HG02798 (cell line): ENCODE data around the gene EPHB6.

Experiments
- ATAC-seq: cut with Tn5 transposase; IDR thresholded peaks from one replicate; pipeline ENCODE4 v1.9.1; 2021; ENCODE audit warnings: mild to moderate bottlenecking; ENCODE audit not compliant: unreplicated experiment, poor library complexity

EPHB6 gene

DNA sequence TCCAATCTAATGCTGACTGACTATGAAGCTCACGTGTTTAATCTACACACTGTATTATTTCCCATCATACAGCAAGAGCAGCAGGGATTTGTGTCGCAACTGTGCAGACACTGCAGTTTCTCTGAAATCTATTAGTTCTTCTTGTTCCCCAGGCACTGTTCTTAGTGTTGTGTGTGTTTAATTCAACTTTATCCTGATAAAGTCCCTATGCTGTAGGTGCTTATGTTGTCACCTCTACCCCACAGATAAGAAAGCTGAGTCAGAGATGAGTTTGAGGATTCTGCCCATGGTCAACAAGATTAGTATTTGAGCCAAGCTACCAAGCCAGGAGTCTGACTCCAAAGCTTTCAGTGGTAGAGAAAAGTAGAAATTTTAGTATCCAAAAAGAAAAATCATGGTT is 22.5 kb upstream of the EPHB6 start:
- no peak for ATAC-seq

DNA sequence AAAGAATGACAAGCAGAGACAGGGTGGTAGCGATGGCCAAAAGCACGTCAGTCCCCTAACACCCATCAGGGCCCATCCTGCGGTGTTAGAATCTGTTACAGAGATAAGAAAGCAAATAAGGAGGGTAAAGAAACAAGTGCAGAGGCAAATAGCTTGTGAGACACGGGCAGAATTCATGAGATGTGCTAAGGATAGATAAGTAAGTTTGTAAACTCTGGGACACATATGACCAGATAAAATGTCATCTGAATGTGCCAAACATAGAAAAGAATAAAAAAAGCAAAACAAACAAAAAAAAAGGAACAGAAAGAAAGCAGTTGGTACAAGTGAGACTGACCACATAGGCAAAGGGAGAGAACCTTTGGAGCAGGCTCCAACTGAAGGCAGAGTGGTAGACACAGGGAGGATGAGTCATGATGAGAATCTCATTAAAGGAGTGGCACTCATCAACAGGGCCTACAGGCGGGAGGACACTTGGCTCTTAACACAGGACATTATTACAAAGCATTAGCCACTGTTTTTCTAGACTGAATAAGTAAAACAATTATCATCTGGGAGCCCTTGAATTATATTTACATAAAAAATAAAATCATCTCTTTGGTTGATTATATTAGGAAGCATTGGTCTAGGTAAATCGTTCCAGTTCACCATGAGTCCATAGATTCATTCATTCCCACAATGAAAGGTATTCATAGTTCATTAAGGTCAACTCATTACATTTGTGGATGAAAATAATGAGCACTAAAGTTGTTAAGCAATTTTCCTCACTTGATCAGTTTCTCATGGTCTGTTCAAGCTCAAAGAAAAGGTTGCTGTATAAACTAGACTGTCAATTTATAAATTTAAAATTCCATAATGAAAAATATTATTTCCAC is 21.5 kb upstream of the EPHB6 start:
- peak; percentile 69 for ATAC-seq

DNA sequence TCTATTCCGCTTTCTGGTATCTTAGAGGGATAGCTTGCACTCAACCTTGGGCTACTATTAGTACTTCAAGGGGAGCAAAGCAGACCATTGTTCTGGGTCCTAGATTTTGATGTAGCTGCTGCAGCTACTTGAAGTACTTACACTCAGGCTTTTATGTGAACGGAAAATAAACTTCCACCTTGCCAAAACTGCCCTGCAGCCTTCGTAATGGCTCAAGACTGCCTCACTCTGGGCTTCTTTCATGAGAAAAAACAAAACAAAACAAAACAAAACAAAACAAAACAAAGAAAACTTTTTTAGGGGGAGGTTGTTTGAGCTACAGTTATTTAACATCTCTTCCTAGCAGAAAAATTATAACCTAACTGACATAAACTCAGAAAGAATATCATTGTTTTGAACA is 19.4 kb upstream of the EPHB6 start:
- ATAC-seq: no peak

DNA sequence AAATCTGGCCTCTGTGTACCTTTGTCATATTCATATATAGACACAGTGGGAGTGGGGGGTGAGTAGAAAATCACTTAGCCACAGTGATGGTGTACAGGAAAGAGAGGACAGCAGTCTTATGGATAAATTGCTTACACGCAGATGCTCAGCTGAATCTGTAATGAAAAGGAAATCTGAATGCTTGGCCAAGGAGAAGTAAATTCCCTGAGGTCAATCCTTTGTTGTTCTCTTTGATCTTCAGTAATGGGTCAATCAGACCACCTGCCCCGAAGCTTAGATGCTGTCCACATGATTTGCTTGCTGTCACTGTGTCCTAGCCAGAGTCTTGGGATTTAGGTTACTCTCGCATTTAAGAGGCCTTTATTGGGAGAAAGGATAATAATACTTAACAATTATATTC is 18.4 kb upstream of the EPHB6 start:
- ATAC-seq: no peak

DNA sequence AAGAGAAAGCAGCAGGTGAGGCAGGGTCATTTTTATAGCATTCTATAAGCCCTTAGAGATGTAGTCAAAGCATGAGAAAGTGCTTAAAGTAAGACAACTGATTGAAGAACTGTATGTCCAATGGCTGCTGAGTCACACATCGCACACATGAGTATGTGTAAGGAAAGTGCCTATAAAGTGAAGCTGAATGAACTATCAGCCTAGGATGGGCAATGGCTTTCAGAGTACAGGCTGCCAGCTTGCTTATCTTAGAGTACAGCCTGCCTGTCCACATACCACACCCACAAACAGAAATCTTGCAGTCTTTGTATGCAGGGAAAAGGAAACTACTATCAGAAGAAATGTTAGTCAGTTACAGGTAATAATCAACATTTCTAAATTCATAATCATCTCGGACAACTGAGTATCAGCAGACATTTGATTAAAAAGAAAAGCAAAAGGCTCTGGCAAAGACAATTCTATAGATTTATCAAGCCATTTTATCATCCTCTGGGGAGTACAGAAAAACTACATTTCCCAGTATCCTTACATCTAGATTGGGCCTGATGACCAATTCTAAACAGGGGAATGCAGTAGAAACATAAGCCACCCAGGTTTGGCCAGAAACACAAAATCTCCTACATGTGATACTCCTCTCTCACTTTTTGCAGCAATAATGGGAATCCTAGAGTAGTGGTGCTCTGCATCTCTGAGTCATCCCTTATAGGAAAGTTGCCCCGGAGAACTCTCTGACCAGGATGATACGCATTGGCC is 16.2 kb upstream of the EPHB6 start:
- ATAC-seq: no peak

DNA sequence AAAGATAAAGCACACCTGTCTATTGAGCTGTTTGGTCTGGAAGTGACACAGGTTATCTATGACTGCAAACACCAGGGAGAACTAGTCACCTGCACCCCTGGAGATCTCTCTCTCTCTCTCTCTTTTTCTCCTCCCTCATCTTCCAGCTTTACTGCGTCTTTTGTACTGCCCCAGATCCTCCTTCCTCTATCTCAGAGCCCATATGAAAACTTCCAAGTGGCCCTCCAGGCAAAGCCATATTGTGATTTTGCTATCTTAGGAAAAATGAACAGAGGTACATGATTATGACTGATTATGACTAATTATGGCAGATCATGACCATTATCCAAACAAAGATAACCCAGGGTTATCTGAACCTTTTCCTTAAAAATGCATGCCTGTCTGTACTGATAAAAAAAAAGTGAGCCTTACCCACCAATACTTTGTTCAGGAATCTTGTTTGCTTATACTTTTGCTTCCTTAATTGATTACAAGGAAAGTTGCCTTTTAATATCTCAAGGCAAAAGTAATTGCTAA is 12.6 kb upstream of the EPHB6 start:
- ATAC-seq: no peak

DNA sequence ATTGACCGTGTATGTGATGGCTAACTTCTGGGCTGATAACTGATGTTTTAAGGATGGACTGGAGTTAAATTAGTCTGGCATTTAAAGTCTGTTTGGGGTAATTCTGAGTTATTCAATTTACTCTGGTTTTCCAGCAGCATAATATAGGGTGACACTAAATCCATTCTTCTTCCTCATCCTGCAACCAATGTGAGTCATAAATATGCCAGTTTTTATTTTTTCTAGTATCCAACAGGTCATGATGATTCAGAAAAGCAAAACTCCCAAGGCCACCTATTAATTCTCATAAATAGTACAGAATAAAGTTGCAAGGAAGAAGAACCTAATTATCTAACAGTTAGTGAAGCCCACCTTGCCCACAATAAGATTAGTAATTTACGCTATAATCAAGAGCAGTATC is 7.5 kb upstream of the EPHB6 start:
- ATAC-seq: no peak

DNA sequence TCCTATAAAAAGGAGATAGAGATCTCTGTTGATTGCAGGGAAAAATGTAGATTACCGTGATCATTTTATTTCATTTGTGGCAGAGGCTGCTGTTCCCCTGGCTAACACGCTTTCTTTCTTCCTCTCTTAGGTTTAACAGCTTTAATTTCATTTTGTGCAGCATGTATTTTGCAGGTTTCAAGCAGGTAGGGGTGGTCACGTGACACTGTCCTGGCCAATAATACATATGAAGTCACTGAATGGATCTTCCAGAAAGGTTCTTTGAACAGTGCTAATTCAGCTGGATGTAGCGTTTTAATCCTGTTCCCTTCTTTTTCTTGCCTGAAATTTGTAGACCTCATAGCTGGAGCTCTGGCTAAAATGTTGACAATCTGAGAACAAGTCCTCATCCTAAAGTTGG is 3.6 kb upstream of the EPHB6 start:
- no peak for ATAC-seq

DNA sequence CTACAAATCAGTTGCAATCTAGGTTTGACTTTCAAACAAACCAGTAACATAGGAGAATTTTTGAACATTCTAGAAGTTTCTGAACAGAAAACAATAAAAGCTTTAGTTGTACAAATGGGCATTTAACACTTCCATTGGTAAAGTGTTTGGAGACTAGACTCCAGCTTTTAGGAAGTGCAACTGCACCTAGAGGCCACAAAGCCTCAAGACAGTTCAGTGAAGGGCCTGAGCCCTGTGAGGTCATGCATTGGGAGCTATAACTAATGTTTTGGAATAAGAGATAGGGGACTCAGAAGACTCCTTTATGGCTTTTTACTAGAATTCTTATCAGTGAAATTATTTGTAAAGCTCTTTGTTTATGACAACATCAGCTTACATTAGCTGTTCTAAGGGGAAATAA is 3.0 kb upstream of the EPHB6 start:
- ATAC-seq: no peak

DNA sequence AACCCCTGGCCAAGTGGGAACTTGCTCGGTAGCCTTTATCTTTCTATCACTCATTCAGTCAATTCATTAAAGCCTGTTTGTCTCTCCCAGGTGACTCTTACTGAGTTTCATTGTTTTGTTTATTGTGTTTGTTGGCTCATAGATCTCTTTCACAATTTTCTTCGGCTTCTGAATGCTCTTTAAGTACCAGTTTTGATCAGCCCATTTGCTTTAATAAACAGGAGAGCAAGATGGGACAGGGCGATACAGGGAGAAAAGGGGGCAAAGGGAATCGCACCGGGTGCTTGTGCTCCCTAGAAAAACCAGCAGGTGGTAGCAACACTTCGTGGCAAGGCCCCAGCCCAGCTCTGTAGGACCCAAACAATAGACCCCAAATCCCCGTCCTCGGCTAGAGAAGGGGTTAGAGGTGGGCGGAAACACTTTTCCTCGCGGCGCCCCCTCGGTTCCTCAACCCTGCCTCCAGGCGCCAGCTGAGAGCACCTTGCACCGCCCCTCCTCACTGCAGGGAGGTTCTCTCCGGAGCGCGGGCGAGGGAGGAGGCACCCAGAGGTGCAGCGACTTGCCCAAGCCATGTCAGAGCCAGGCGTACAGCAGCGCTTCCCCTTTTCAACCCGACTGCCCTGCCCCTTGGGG is 1.0 kb upstream of the EPHB6 start:
- peak; percentile 85 for ATAC-seq

DNA sequence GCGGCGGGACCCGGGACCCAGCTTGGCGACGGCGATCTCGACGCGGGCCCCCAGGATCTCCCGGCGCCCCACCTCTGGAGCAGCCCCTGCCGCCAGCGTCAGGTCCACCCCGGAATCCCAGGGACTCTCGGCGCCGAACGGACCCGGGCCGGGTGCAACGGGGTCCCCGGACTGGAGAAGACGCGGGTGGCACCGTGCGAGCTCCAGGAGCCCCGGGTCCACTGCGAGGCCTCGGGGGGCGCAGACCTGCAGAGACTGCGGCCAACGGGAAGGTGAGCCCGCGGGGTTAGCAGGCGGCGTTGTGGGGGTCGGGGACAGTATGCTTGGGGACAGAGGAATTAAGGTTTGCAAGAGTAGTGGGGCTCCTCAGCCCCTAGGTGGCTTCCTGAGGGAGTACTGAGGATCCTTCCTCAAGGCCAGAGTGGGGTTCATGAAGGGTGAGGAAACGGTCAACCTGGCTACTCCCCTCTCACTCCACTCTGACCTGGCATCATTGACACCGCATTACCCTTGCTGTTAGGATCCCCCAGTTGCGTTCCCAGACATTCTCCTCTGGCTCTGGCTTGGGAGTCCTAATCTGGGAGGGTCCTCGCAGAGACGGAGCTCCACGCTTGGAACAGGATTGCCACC is 353 bp downstream of the EPHB6 start:
- no peak for ATAC-seq

DNA sequence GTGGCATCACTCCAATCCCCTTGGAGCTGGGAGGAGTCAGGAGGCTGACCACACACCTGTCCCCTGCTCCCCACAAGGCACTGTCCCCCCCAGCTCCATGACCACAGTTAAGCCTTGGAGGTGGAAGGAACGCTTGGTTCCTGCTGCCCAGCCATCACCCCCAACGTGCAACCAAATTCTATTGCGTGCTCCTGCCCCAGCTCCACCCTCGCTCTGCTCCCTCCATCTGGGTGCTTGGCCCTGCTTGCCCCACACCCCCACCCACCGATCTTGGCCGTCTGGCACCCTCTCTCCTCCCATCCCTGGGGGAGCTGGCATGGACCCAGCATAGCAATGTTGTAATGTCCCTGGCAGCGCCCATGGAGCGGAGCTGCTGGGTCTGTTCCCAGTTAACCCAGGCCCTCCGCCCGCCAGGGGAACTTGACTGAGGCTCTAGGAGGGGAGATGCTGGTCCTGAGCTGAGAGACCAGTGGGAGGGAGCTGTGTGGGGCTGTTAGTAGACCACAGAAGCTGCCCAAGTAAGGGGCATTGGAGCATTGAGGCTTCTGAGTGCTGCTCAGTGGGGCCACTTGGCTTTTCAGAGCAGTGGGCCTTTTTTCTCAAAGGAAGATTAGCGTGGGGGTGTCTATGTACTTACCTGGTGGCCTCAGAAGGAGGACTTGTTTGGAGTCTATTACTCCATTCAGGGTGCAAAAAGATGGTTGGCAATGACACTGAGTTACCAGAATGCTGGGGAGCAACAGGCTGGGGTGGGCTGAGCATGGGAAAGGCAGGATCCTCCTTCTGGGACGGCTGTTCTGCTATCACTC is 1.1 kb downstream of the EPHB6 start:
- ATAC-seq: no peak

DNA sequence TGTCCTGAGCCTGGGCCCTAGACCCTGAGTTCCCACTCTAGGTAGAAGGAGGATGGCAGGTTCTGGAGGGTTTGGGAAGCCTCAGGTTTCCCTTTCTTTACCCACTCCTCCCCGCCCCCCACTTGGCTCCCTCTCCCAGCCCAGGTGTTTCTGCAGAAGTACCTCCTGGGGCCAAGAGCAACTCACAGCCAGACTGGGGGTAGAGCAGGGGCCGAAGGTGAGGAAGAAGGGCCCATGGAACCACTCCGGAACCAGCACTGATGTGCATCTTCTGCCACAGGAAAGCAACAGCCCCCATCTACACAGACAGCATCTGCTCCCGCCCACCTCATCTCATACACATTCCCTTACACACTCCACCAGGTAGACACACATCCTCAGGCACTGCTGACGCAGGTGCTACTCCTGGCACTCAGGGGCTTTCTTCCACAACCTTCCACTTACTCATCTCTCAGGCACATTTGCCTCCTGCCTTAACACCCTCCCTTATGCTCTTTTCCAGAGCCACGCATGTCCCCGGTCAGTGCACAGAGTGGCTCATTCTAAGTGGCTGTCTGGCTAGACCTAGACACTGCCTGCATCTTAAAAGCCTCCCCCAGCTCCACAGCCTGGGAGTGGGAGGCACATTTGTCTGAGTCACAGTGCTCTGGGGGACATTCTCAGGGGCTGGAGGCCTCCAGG is 1.8 kb downstream of the EPHB6 start:
- no peak for ATAC-seq

DNA sequence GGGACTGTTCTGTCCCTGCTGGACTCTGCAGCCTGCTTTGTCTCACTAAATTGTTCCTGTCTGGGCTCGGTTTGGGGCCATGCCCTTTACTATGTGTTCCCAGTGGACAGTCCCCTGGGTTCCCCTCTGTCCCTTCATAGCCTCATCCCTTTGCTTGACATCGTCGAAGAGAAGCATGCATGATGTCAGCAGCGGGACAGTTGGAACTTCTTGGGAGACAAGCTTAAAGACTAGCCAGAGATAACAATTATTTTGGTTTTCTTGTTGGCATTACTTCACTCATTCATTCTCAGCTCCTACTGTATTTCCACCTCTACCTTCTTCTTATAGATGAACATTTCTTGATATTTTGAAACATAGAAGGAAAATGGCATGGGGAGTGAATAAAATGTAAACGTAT is 2.7 kb downstream of the EPHB6 start:
- ATAC-seq: no peak

DNA sequence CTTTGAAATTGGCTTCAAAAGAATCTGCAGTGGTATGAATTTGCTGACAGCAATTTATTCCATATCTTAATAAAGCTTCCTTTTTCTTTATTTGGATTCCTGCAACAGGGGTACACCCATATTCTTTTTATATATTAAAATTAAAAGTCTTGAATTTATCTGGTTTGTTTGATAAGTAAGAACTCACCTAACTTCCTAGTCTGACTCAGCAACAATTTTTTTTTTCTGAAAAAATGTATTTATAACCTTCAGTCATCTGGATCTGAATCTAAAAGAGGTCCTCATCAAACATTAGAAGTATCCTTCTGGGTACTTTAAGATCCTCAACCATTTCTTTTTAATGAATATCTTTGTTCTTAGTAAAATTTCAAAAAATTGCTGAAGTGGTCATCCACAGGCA is 4.5 kb downstream of the EPHB6 start:
- no peak for ATAC-seq

DNA sequence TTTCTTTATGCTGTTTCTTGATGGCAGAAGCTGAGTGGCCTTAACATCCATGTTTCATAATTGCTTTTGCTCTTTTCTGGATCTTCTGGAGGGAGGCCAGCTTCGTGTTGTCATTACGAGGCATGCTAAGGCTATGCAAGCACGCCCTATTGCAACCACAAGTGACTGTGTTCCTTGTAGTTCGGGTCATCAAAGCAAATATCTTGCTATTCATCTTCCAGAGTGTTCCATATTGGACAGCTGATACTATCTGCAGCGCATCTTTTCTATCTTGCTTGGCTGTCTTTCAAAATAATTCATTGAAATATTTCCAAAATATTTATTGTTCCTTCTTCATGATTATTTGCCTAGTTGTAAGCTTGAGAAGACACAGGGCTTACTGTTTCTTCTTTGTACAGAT is 5.0 kb downstream of the EPHB6 start:
- ATAC-seq: no peak

DNA sequence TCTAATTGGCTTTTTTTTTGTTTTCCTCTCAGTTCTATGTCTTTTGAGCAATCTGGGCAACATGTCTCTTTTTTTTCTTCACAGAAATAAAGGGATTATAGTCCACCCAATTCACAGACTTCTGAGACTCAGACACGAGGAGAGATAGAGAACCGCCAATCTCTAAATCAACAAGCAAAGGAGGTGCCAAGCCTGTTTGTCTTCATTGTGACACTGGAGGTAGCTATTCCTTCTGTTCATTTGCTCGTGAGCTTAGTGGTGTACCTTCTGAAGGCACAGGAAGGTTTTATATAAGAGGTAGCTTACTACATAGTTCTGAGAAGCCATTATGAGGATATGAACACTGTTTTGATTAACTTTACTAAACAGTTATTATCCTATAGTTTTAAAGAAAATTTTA is 6.1 kb downstream of the EPHB6 start:
- no peak for ATAC-seq

DNA sequence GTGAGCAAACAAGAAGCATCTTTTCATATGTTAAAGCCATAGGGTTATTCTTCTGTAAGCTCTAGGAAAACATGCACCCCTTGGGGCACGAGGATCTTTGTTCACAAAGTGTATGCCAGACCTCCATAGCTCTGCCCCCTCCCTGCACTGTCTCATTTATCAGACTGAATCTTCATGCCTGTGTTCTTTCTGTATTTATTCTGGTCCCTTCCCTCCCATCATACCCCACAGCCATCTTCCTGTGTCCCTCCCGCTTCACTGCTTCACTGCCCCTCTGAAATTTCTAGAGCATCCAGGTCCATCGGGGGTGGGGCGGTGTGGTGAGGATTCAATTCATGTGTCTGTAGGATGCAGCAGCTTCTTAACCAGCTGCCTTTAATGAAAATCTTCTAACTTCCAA is 7.5 kb downstream of the EPHB6 start:
- no peak for ATAC-seq

DNA sequence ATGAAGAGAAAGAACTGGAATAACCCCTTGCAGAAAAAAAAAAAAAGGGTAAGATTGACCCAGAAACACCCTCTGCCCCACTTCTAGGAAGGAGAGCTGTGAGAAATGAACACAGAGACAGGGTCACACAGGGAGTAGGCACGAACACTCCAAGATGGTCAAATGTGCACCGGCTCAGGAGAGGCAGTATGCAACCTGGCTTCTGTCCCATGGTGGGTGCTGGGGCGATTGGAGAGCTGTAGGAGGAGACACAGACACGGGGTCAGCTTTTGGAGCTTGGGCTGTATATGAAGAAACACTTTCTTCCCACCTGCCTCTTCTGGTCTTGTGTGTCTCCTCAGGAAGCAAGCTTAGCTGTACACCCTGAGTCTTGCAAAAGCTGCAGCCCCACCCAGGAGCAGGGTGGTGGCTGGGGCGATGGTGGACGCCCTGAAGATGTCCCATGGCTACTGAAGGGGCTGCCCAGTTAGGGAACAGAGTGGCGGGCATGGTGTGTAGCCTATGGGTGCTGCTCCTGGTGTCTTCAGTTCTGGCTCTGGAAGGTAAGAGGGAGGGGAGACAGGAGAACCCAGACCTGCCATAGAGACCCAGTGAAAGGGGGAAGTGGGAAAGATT is 8.0 kb downstream of the EPHB6 start:
- no peak for ATAC-seq
